GM12878 (cell line): Measurements from ENCODE around the gene CLK2. TPM values are rescaled to one million over a fixed set of nuclear protein-coding genes. Genes with fewer than 3 reads are reported as not detected.

Experiments used
- ATAC-seq: fragments of 200-7000 bp; cut with Tn5 transposase; 3 replicates; pipeline ENCODE4 v1.9.1; 2020; ENCODE audit warnings: mild to moderate bottlenecking, moderate library complexity
- BruUV-seq: library from RNA; stranded (reverse); fragments of 400-500 nt; replicated peaks from 2 replicates; lab custom pipeline; 2021; lab: Mats Ljungman, UMichigan
- CTCF ChIA-PET: fragments of 300-600 bp; sonication (Branson Sonifier 250); formaldehyde crosslinking; extraction: SDS; loops from one replicate; lab custom pipeline; 2021; ENCODE audit warnings: inconsistent platforms; lab: Yijun Ruan, JAX
- POLR2A ChIA-PET: fragments of 350-600 bp; formaldehyde crosslinking; extraction: SDS; loops from one replicate; lab custom pipeline; 2021; ENCODE audit warnings: inconsistent platforms; lab: Charles Lee
- RAD21 ChIA-PET: fragments of 300-600 bp; sonication (Branson Sonifier 250); formaldehyde crosslinking; loops from one replicate; lab custom pipeline; 2023; ENCODE audit warnings: antibody characterized with exemption; ENCODE audit not compliant: unreplicated experiment; lab: Charles Lee
- SMC1A ChIA-PET: fragments of 300-600 bp; sonication (Branson Sonifier 250); formaldehyde crosslinking; loops from one replicate; lab custom pipeline; 2023; ENCODE audit not compliant: unreplicated experiment, uncharacterized antibody; lab: Charles Lee
- DNase-seq: peaks from one replicate; pipeline ENCODE4 v3.0.0-alpha.2; 2011; ENCODE audit warnings: low read depth, low spot score
- FAIRE-seq: peaks from 3 replicates; lab custom pipeline; 2011; peaks lifted over from hg19 to GRCh38; lab: Jason Lieb, UNC
- H2AFZ ChIP-seq: 2 replicates; pipeline ENCODE4 v1.6.0; 2011; ENCODE audit warnings: low read depth, low read length, control low read depth; ENCODE audit not compliant: control insufficient read depth
- H3K27ac ChIP-seq: 2 replicates; pipeline ENCODE4 v1.5.1; 2011; ENCODE audit warnings: control low read depth; ENCODE audit not compliant: control insufficient read depth, insufficient read depth
- H3K27me3 ChIP-seq, 2 experiments: replicated peaks in 1 of 2; 2 replicates each; pipeline versions ENCODE4 v1.6.0 to v1.6.1; 2011; ENCODE audit warnings: low read length in 1 of 2; ENCODE audit not compliant: control insufficient read depth in 2 of 2, insufficient read depth in 2 of 2
- H3K36me3 ChIP-seq, 2 experiments: 2 replicates each; pipeline ENCODE4 v1.5.1; 2011; ENCODE audit warnings: low read length in 1 of 2; ENCODE audit not compliant: control insufficient read depth in 2 of 2, insufficient read depth in 2 of 2
- H3K4me1 ChIP-seq: 2 replicates; pipeline ENCODE4 v1.6.1; 2011; ENCODE audit warnings: mild to moderate bottlenecking, low read length, moderate library complexity, mixed read lengths; ENCODE audit not compliant: control insufficient read depth, insufficient read depth
- H3K4me2 ChIP-seq: 2 replicates; pipeline ENCODE4 v1.6.0; 2011; ENCODE audit warnings: control low read depth; ENCODE audit not compliant: control insufficient read depth, insufficient read depth
- H3K4me3 ChIP-seq: fragments of 200-600 bp; sonication (generic); 2 replicates; pipeline ENCODE4 v1.5.1; 2016
- H3K79me2 ChIP-seq: 2 replicates; pipeline ENCODE4 v1.6.0; 2011; ENCODE audit warnings: low read length; ENCODE audit not compliant: control insufficient read depth, insufficient read depth
- H3K9ac ChIP-seq: 2 replicates; pipeline ENCODE4 v1.8.0; 2011; ENCODE audit warnings: low read length, control low read depth, mixed read lengths; ENCODE audit not compliant: control insufficient read depth, insufficient read depth
- H3K9me3 ChIP-seq: replicated peaks from 3 replicates; pipeline ENCODE4 v1.5.1; 2011; ENCODE audit warnings: mild to moderate bottlenecking, low read length; ENCODE audit not compliant: control insufficient read depth, insufficient read depth
- H4K20me1 ChIP-seq: 2 replicates; pipeline ENCODE4 v1.6.0; 2011; ENCODE audit not compliant: control insufficient read depth, insufficient read depth
- GABPA ChIP-seq: IDR thresholded peaks from 2 replicates; pipeline ENCODE4 v1.6.1; 2014; ENCODE audit warnings: antibody characterized with exemption, low read depth, mild to moderate bottlenecking, inconsistent platforms
- IRF4 ChIP-seq: IDR thresholded peaks from 2 replicates; pipeline ENCODE4 v1.6.1; 2011; ENCODE audit warnings: low read depth, low read length
- JUND ChIP-seq: IDR thresholded peaks from 2 replicates; pipeline ENCODE4 v1.6.1; 2012; ENCODE audit warnings: low read depth, mild to moderate bottlenecking, low read length, improper control_type of control experiment, moderate library complexity
- KAT2A ChIP-seq: conservative IDR thresholded peaks from 2 replicates; pipeline ENCODE4 v1.6.1; 2011; ENCODE audit warnings: low read depth, low read length; ENCODE audit not compliant: control insufficient read depth
- MEF2B ChIP-seq: fragments of 450-650 bp; IDR thresholded peaks from 2 replicates; pipeline ENCODE4 v1.6.1; 2018; ENCODE audit warnings: mild to moderate bottlenecking, moderate library complexity; ENCODE audit not compliant: partially characterized antibody, poor library complexity, severe bottlenecking
- NR2F1 ChIP-seq: fragments of 450-650 bp; conservative IDR thresholded peaks from 2 replicates; pipeline ENCODE4 v1.6.1; 2017; ENCODE audit warnings: mild to moderate bottlenecking
- RUNX3 ChIP-seq: IDR thresholded peaks from 2 replicates; pipeline ENCODE4 v1.6.1; 2012; ENCODE audit warnings: low read length, inconsistent platforms
- SMARCA5 ChIP-seq: fragments of 450-650 bp; IDR thresholded peaks from 2 replicates; pipeline ENCODE4 v1.6.1; 2017; ENCODE audit warnings: mild to moderate bottlenecking
- TAF1 ChIP-seq: IDR thresholded peaks from 2 replicates; pipeline ENCODE4 v1.6.1; 2011; ENCODE audit warnings: mild to moderate bottlenecking, low read depth, low read length, borderline replicate concordance
- WGBS: methylation state at CpG from one replicate; pipeline ENCODE4 v1.1.6; 2016; ENCODE audit warnings: low lambda C conversion rate; ENCODE audit not compliant: insufficient replicate concordance, insufficient coverage; ENCODE audit errors: missing lambda C conversion rate; 5-methylcytosine and 5-hydroxymethylcytosine counted together
- in situ Hi-C: fragments of 300-500 bp; cut with MboI; formaldehyde crosslinking; loops from 9 replicates; pipeline ENCODE4 v1.14.3; 2018; ENCODE audit warnings: mixed read lengths
- intact Hi-C: fragments of 100-400 bp; cut with micrococcal nuclease; formaldehyde crosslinking; loops from one replicate; pipeline ENCODE4 v1.14.2; 2022; ENCODE audit not compliant: unreplicated experiment
- polyA plus RNA-seq, 11 experiments: library from polyadenylated mRNA; depleted of rRNA in 4 of 11; unstranded in 6 of 11; stranded (reverse) in 5 of 11; fragments of >200 nt; fragmentation: Nextera tagmentation in 4 of 11; fragmentation: Illumina TruSeq in 1 of 11; extraction: Ambion mirVana in 4 of 11; extraction: Trizol in 1 of 11; gene quantifications; 1 replicate in 1 of 11; 2 replicates in 10 of 11; pipeline versions ENCODE4 v1.2.1 to v1.2.3, GENCODE V29; 2011 to 2016; ENCODE audit warnings: inconsistent platforms in 2 of 11, missing spikeins in 2 of 11, low read depth in 1 of 11
- total RNA-seq, 4 experiments: library from RNA; depleted of rRNA in 3 of 4; stranded (reverse); fragments of >200 nt in 3 of 4; fragmentation: Illumina TruSeq in 1 of 4; extraction: Trizol in 1 of 4; gene quantifications; 2 replicates each; pipeline versions ENCODE4 v1.2.1 to v1.2.3, GENCODE V29; 2013 to 2021
- TF ChIP-seq, protein P1 (sequence below): IDR thresholded peaks from 2 replicates; pipeline ENCODE4 v1.6.1; 2012; ENCODE audit warnings: low read depth, low read length, improper control_type of control experiment
- TF ChIP-seq, protein P2 (sequence below): IDR thresholded peaks from 2 replicates; pipeline ENCODE4 v1.6.1; 2012; ENCODE audit warnings: improper control_type of control experiment, low read depth, low read length; ENCODE audit not compliant: insufficient replicate concordance
- TF ChIP-seq, protein P3 (sequence below): IDR thresholded peaks from 2 replicates; pipeline ENCODE4 v1.6.1; 2011; ENCODE audit warnings: mild to moderate bottlenecking, low read depth, low read length, moderate library complexity; ENCODE audit not compliant: insufficient replicate concordance

The CLK2 gene
- total and polyA plus RNA-seq, 10 of the 15 experiments (the other 5 are each of a cell fraction or from before 2014, with no cell fraction given): 11.1 to 83.7 (median 36.7) TPM

DNA sequence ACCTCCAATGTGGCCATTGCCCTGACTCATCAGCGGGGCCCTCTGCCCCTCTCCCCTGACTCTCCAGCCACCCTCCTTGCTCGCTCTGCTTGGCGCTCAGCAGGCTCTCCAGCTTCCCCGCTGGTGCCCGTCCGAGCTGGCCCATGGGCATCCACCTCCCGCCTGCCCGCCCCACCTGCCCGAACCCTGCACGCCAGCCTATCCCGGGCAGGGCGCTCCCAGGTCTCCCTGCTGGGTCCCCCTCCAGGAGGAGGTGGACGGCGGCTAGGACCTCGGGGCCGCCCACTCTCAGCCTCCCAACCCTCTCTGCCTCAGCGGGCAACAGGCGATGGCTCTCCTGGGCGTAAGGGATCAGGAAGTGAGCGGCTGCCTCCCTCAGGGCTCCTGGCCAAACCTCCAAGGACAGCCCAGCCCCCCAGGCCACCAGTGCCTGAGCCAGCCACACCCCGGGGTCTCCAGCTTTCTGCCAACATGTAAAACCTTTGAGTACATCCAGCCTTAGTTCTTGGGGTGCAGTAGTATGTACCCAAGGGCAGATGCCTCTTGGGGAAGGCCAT lies 14.8 kb upstream of the CLK2 start:
- DNase-seq: no peak
- FAIRE-seq: no peak

DNA sequence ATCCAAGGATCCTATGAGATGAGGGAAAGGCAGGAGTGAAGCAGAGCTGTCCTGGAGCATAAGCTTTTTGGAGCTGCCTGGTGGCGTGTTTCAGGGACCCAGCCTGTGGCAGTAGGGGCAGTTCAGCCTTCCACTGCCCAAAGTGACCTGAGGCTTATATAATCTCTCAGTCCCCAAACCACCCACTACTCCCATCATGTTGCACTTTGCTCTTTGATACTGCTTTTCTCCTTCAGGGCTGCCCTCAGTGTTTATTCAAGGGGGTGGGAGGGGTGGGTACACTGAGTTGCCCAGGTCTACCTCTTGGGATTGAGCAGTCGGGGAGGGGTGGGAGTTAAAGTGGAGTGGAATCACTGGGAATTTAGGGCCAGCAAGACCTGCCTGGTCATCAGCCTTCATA lies 13.2 kb upstream of the CLK2 start:
- DNase-seq (no peak), ATAC-seq (no peak), FAIRE-seq (no peak)
- WGBS: 34% methylated on average over 2 of the region's 2 CpGs
- Histone ChIP-seq H2AFZ (no peak overlapping the region), H3K9me3 (no peaks in the 10 kb centered on the region), H3K79me2 (no peaks in the 10 kb centered on the region), H3K27ac (no peak overlapping the region), H4K20me1 (no peaks in the 10 kb centered on the region), H3K4me3 (no peak overlapping the region), H3K9ac (no peak overlapping the region), H3K36me3 (no peaks in the 10 kb centered on the region), H3K4me2 (no peak overlapping the region), H3K4me1 (no peaks in the 10 kb centered on the region), H3K27me3 (no peaks in the 10 kb centered on the region)
- BruUV-seq: no TSS peak
- intact Hi-C loops (no loop called here), in situ Hi-C loops (no loop called here)
- CTCF ChIA-PET: interaction anchor here (1.1 to 1.3 kb wide), 2 partner anchors 26 to 35 kb away, joined by 3 read pairs; no protein-coding TSS in a partner anchor
- SMC1A ChIA-PET: no interaction called here
- POLR2A ChIA-PET: interaction anchor here (0.6 kb wide), 2 partner anchors 15 to 298 kb away, joined by 3 to 4 read pairs; no protein-coding TSS in a partner anchor
- RAD21 ChIA-PET: no interaction called here
- TF ChIP-seq IRF4 (no peak), GABPA (no peak), KAT2A (no peak), RUNX3 (no peak), SMARCA5 (no peak)
- TF ChIP-seq, protein P1, sequence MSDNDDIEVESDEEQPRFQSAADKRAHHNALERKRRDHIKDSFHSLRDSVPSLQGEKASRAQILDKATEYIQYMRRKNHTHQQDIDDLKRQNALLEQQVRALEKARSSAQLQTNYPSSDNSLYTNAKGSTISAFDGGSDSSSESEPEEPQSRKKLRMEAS: no peak
- TF ChIP-seq, protein P2, sequence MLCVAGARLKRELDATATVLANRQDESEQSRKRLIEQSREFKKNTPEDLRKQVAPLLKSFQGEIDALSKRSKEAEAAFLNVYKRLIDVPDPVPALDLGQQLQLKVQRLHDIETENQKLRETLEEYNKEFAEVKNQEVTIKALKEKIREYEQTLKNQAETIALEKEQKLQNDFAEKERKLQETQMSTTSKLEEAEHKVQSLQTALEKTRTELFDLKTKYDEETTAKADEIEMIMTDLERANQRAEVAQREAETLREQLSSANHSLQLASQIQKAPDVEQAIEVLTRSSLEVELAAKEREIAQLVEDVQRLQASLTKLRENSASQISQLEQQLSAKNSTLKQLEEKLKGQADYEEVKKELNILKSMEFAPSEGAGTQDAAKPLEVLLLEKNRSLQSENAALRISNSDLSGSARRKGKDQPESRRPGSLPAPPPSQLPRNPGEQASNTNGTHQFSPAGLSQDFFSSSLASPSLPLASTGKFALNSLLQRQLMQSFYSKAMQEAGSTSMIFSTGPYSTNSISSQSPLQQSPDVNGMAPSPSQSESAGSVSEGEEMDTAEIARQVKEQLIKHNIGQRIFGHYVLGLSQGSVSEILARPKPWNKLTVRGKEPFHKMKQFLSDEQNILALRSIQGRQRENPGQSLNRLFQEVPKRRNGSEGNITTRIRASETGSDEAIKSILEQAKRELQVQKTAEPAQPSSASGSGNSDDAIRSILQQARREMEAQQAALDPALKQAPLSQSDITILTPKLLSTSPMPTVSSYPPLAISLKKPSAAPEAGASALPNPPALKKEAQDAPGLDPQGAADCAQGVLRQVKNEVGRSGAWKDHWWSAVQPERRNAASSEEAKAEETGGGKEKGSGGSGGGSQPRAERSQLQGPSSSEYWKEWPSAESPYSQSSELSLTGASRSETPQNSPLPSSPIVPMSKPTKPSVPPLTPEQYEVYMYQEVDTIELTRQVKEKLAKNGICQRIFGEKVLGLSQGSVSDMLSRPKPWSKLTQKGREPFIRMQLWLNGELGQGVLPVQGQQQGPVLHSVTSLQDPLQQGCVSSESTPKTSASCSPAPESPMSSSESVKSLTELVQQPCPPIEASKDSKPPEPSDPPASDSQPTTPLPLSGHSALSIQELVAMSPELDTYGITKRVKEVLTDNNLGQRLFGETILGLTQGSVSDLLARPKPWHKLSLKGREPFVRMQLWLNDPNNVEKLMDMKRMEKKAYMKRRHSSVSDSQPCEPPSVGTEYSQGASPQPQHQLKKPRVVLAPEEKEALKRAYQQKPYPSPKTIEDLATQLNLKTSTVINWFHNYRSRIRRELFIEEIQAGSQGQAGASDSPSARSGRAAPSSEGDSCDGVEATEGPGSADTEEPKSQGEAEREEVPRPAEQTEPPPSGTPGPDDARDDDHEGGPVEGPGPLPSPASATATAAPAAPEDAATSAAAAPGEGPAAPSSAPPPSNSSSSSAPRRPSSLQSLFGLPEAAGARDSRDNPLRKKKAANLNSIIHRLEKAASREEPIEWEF: no peak

More for the DNA sequence above, 14.8 kb upstream of the CLK2 start:
- ChIA-PET CTCF (no interaction called here), SMC1A (no interaction called here), POLR2A (no interaction called here), RAD21 (no interaction called here)
- H3K79me2 ChIP-seq: no peaks in the 10 kb centered on the region
- H3K36me3 ChIP-seq: no peaks in the 10 kb centered on the region
- no TSS peak for BruUV-seq
- in situ Hi-C loops: no loop called here
- no peaks in the 10 kb centered on the region for H3K4me1 ChIP-seq
- H3K4me2 ChIP-seq: no peak overlapping the region
- ATAC-seq: no peak
- no peaks in the 10 kb centered on the region for H3K9me3 ChIP-seq
- H3K27ac ChIP-seq: no peak overlapping the region
- TF ChIP-seq TAF1: no peak
- TF ChIP-seq NR2F1: no peak
- TF ChIP-seq, protein P3, sequence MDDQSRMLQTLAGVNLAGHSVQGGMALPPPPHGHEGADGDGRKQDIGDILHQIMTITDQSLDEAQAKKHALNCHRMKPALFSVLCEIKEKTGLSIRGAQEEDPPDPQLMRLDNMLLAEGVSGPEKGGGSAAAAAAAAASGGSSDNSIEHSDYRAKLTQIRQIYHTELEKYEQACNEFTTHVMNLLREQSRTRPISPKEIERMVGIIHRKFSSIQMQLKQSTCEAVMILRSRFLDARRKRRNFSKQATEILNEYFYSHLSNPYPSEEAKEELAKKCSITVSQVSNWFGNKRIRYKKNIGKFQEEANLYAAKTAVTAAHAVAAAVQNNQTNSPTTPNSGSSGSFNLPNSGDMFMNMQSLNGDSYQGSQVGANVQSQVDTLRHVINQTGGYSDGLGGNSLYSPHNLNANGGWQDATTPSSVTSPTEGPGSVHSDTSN: no peak
- TF ChIP-seq MEF2B: no peak
- TF ChIP-seq JUND: no peak
- no peaks in the 10 kb centered on the region; a peak in 1 of 4 replicates for H3K27me3 ChIP-seq
- intact Hi-C loops: no loop called here
- no peaks in the 10 kb centered on the region for H4K20me1 ChIP-seq
- no peak overlapping the region for H3K9ac ChIP-seq
- H2AFZ ChIP-seq: no peak overlapping the region
- H3K4me3 ChIP-seq: no peak overlapping the region
- WGBS: 85% methylated on average over 21 of the region's 21 CpGs
